ENCODE data around the gene AIF1. TPM values are rescaled to one million over a fixed set of nuclear protein-coding genes. Genes with fewer than 3 reads are reported as not detected.
A peak's percentile ranks its signal among the peaks of the same experiment; 100 is the strongest.

Gene AIF1
- total and polyA plus RNA-seq, 4 experiments from 2014 or later = 5.2 to 11.0 (median 9.1) TPM

DNA sequence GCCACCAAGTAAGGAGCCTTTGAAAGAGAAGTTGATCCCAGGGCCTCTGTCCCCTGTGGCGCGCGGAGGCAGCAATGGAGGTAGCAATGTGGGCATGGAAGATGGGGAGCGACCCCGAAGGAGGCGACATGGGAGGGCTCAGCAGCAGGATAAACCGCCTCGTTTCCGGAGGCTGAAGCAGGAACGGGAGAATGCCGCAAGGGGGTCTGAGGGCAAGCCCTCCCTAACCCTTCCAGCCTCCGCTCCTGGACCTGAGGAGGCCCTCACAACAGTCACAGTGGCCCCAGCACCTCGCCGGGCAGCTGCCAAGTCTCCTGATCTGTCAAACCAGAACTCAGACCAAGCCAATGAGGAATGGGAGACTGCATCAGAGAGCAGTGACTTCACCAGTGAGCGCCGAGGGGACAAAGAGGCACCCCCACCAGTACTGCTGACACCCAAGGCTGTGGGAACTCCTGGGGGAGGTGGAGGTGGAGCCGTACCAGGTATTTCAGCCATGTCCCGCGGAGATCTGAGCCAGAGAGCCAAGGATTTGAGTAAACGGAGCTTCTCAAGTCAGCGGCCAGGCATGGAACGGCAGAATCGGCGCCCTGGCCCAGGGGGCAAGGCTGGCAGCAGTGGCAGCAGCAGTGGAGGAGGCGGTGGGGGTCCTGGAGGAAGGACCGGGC is 17.4 kb downstream of the AIF1 start:
- Histone ChIP-seq H3K4me3 (ENCODE audit: low read length in 2 of 2) (no peak overlapping the region), H3K36me3 (ENCODE audit: insufficient read depth, low read length) (peaks cover 98% of the 10 kb centered on the region), H3K27ac (ENCODE audit: low read depth, low read length) (no peak overlapping the region), H3K4me1 (ENCODE audit: insufficient read depth, low read length) (no peaks in the 10 kb centered on the region), H3K9me3 (ENCODE audit: control insufficient read depth in 1 of 2, low read length in 2 of 2) (no peaks in the 10 kb centered on the region), H3K27me3 (ENCODE audit: insufficient read depth, low read length) (no peaks in the 10 kb centered on the region)
- peaks cover 52 to 94% of the 10 kb centered on the region in 2 donors for H3K36me3 Mint-ChIP-seq
- no peaks in the 10 kb centered on the region for H3K9me3 Mint-ChIP-seq
- CTCF ChIA-PET (ENCODE audit: partially characterized antibody) = no interaction called here
- intact Hi-C loops (cut with micrococcal nuclease) = no loop called here
- H3K27me3 Mint-ChIP-seq = no peaks in the 10 kb centered on the region
- H3K27ac Mint-ChIP-seq = peak overlapping the region in 3 of 7 donors; percentile 23 to 53 (median 27)
- POLR2A ChIA-PET (ENCODE audit: partially characterized antibody) = interaction anchor here (1.5 kb wide), 1 partner anchor 10 kb away, joined by 5 read pairs; no protein-coding TSS in a partner anchor
- H3K4me3 Mint-ChIP-seq = no peak overlapping the region
- H3K4me1 Mint-ChIP-seq = peaks cover 0 to 4% (median 3%) of the 10 kb centered on the region in 4 donors
- no peak for DNase-seq

GRCh38 chr6:31633447-31633846 is 18.4 kb downstream of the AIF1 start:
- no peak for DNase-seq
- no peaks in the 10 kb centered on the region for H3K9me3 ChIP-seq (ENCODE audit: control insufficient read depth in 1 of 2, low read length in 2 of 2)
- H3K4me3 ChIP-seq (ENCODE audit: low read length in 2 of 2) = no peak overlapping the region
- no peaks in the 10 kb centered on the region for H3K9me3 Mint-ChIP-seq
- H3K27ac ChIP-seq (ENCODE audit: low read depth, low read length) = no peak overlapping the region
- H3K27ac Mint-ChIP-seq = peak overlapping the region in 4 of 7 donors; percentile 27 to 79 (median 57)
- no peak overlapping the region for H3K4me3 Mint-ChIP-seq
- POLR2A ChIA-PET (ENCODE audit: partially characterized antibody) = interaction anchor here (0.6 to 1.5 kb wide), 2 partner anchors 10 to 11 kb away, joined by 3 to 5 read pairs; no protein-coding TSS in a partner anchor
- intact Hi-C loops (cut with micrococcal nuclease) = no loop called here
- peaks cover 0 to 4% (median 3%) of the 10 kb centered on the region in 4 donors for H3K4me1 Mint-ChIP-seq
- H3K4me1 ChIP-seq (ENCODE audit: insufficient read depth, low read length) = no peaks in the 10 kb centered on the region
- peaks cover 42 to 90% of the 10 kb centered on the region in 2 donors for H3K36me3 Mint-ChIP-seq
- peaks cover 94% of the 10 kb centered on the region for H3K36me3 ChIP-seq (ENCODE audit: insufficient read depth, low read length)
- CTCF ChIA-PET (ENCODE audit: partially characterized antibody) = interaction anchor here (1.0 to 1.5 kb wide), 2 partner anchors 11 to 35 kb away, joined by 3 read pairs; no protein-coding TSS in a partner anchor
- H3K27me3 Mint-ChIP-seq = no peaks in the 10 kb centered on the region
- no peaks in the 10 kb centered on the region for H3K27me3 ChIP-seq (ENCODE audit: insufficient read depth, low read length)

- H3K9me3 Mint-ChIP-seq = no peaks in the 10 kb centered on the region
- H3K27ac Mint-ChIP-seq = peak overlapping the region in 3 of 7 donors; percentile 9 to 36 (median 20)
- H3K9me3 ChIP-seq (ENCODE audit: control insufficient read depth in 1 of 2, low read length in 2 of 2) = no peaks in the 10 kb centered on the region
- no peaks in the 10 kb centered on the region for H3K27me3 ChIP-seq (ENCODE audit: insufficient read depth, low read length)
- H3K4me1 Mint-ChIP-seq = peaks cover 0 to 4% (median 3%) of the 10 kb centered on the region in 4 donors
- H3K27me3 Mint-ChIP-seq = no peaks in the 10 kb centered on the region
- H3K36me3 Mint-ChIP-seq = peaks cover 42 to 89% of the 10 kb centered on the region in 2 donors
- peaks cover 91% of the 10 kb centered on the region for H3K36me3 ChIP-seq (ENCODE audit: insufficient read depth, low read length)
- POLR2A ChIA-PET (ENCODE audit: partially characterized antibody) = interaction anchor here (0.6 to 1.5 kb wide), 2 partner anchors 9 to 57 kb away, joined by 3 read pairs; no protein-coding TSS in a partner anchor
- no peak overlapping the region for H3K4me3 ChIP-seq (ENCODE audit: low read length in 2 of 2)
- no peak for DNase-seq
- CTCF ChIA-PET (ENCODE audit: partially characterized antibody) = interaction anchor here (1.0 to 1.5 kb wide), 2 partner anchors 11 to 36 kb away, joined by 3 read pairs; no protein-coding TSS in a partner anchor
- no peak overlapping the region for H3K4me3 Mint-ChIP-seq
- no peak overlapping the region for H3K27ac ChIP-seq (ENCODE audit: low read depth, low read length)
- intact Hi-C loops (cut with micrococcal nuclease) = no loop called here
- no peaks in the 10 kb centered on the region for H3K4me1 ChIP-seq (ENCODE audit: insufficient read depth, low read length)
Observed at GRCh38 chr6:31634131-31634530, 19.1 kb downstream of the AIF1 start.

DNA sequence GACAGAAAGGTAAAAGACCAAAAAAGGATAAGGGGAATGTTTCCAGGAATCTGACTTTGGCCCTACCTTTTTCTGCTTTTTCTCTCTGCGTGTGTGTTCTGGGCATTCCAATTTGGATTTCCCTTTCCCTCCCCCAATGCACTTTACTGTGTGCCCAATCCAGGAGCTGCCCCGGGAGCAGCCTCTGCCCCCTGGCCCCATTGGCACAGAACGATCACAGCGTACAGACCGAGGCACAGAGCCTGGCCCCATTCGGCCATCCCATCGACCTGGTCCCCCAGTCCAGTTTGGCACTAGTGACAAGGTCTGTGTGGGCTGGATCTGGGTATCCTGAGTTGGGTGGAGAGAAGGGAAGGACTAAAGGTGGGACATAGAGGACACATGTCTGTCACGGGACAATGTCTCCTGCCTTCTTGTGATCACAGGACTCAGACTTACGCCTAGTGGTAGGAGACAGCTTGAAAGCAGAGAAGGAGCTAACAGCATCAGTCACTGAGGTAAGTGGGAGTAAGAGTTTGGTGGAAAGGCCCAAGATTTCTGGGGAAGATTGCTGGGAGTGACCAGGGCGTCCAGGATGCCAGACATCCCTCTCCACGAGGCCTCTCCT is 20.0 kb downstream of the AIF1 start:
- Mint-ChIP-seq H3K4me3 (no peak overlapping the region), H3K27ac (peak overlapping the region in 4 of 7 donors; percentile 12 to 52 (median 20))
- POLR2A ChIA-PET (ENCODE audit: partially characterized antibody) = interaction anchor here (1.2 to 1.5 kb wide), 2 partner anchors 58 to 228 kb away, joined by 3 read pairs; partner anchors contain the start of gene NEU1

DNA sequence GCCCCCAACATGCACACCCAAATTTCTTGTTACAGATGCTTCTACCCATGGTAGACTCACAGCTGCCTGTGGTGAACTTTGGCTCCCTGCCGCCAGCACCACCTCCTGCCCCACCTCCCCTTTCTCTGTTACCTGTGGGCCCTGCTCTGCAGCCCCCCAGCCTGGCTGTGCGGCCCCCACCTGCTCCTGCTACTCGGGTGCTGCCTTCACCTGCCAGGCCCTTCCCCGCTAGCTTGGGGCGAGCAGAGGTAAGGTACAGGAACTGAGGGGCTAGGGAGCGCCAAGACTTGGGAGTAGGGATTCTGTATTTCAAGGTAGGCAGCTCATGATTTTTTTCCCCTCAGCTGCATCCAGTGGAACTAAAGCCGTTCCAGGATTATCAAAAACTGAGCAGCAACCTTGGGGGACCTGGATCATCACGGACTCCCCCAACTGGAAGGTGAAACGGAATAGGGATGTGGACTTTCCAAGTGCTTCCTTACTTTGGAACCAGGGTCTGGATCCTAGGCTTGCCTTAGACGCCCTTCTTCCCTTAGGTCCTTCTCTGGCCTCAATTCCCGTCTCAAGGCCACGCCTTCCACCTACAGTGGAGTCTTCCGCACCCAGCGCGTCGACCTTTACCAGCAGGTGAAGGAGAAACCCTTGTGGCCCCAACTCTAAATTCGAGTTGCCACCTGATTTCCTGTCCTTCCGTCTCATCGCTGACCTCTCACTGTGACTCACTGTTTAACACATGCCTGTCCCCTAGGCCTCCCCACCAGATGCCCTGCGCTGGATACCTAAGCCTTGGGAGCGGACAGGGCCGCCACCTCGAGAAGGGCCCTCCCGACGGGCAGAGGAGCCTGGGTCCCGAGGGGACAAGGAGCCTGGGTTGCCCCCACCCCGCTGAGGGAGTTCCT is 21.9 kb downstream of the AIF1 start:
- no peak overlapping the region for H3K27ac ChIP-seq (ENCODE audit: low read depth, low read length)
- H3K4me3 ChIP-seq (ENCODE audit: low read length in 2 of 2) = no peak overlapping the region
- CTCF ChIA-PET (ENCODE audit: partially characterized antibody) = no interaction called here
- no peak overlapping the region for H3K4me3 Mint-ChIP-seq
- no peaks in the 10 kb centered on the region for H3K4me1 ChIP-seq (ENCODE audit: insufficient read depth, low read length)
- no peak for DNase-seq
- peaks cover 91% of the 10 kb centered on the region for H3K36me3 ChIP-seq (ENCODE audit: insufficient read depth, low read length)
- no peaks in the 10 kb centered on the region for H3K9me3 ChIP-seq (ENCODE audit: control insufficient read depth in 1 of 2, low read length in 2 of 2)
- H3K27ac Mint-ChIP-seq = peak overlapping the region in 1 of 7 donors; percentile 57
- no peaks in the 10 kb centered on the region for H3K9me3 Mint-ChIP-seq
- no peaks in the 10 kb centered on the region for H3K27me3 ChIP-seq (ENCODE audit: insufficient read depth, low read length)
- intact Hi-C loops (cut with micrococcal nuclease) = no loop called here
- peaks cover 40 to 85% of the 10 kb centered on the region in 2 donors for H3K36me3 Mint-ChIP-seq
- no peaks in the 10 kb centered on the region for H3K27me3 Mint-ChIP-seq
- POLR2A ChIA-PET (ENCODE audit: partially characterized antibody) = interaction anchor here (1.7 to 3.1 kb wide), 2 partner anchors 15 to 28 kb away, joined by 3 to 23 read pairs; partner anchors contain the start of genes BAG6 and GPANK1
- peaks cover 3 to 6% (median 5%) of the 10 kb centered on the region in 4 donors for H3K4me1 Mint-ChIP-seq

More for the DNA sequence above, 20.0 kb downstream of the AIF1 start:
- CTCF ChIA-PET (ENCODE audit: partially characterized antibody) = interaction anchor here (1.2 kb wide), 1 partner anchor 20 kb away, joined by 3 read pairs; the partner anchor contains the start of gene APOM
- Histone ChIP-seq H3K4me3 (ENCODE audit: low read length in 2 of 2) (no peak overlapping the region), H3K27me3 (ENCODE audit: insufficient read depth, low read length) (no peaks in the 10 kb centered on the region), H3K36me3 (ENCODE audit: insufficient read depth, low read length) (peaks cover 91% of the 10 kb centered on the region), H3K4me1 (ENCODE audit: insufficient read depth, low read length) (no peaks in the 10 kb centered on the region), H3K27ac (ENCODE audit: low read depth, low read length) (no peak overlapping the region), H3K9me3 (ENCODE audit: control insufficient read depth in 1 of 2, low read length in 2 of 2) (no peaks in the 10 kb centered on the region)
- H3K4me1 Mint-ChIP-seq = peaks cover 3 to 6% (median 5%) of the 10 kb centered on the region in 4 donors
- DNase-seq = no peak
- intact Hi-C loops (cut with micrococcal nuclease) = no loop called here
- H3K36me3 Mint-ChIP-seq = peaks cover 39 to 86% of the 10 kb centered on the region in 2 donors
- H3K27me3 Mint-ChIP-seq = no peaks in the 10 kb centered on the region
- no peaks in the 10 kb centered on the region for H3K9me3 Mint-ChIP-seq

GRCh38 chr6:31639043-31639442 is 24.0 kb downstream of the AIF1 start:
- peak overlapping the region in 4 of 7 donors; percentile 5 to 75 (median 56) for H3K27ac Mint-ChIP-seq
- no peaks in the 10 kb centered on the region for H3K27me3 Mint-ChIP-seq
- ChIA-PET CTCF (ENCODE audit: partially characterized antibody) (interaction anchor here (0.6 kb wide), 1 partner anchor 12 kb away, joined by 3 read pairs; no protein-coding TSS in a partner anchor), POLR2A (ENCODE audit: partially characterized antibody) (interaction anchor here (0.9 to 3.2 kb wide), 3 partner anchors 13 to 18 kb away, joined by 3 to 23 read pairs (median 14); partner anchors contain the start of genes BAG6 and PRRC2A)
- peaks cover 87% of the 10 kb centered on the region for H3K36me3 ChIP-seq (ENCODE audit: insufficient read depth, low read length)
- H3K9me3 ChIP-seq (ENCODE audit: control insufficient read depth in 1 of 2, low read length in 2 of 2) = no peaks in the 10 kb centered on the region
- no peaks in the 10 kb centered on the region for H3K9me3 Mint-ChIP-seq
- no peak overlapping the region for H3K4me3 ChIP-seq (ENCODE audit: low read length in 2 of 2)
- DNase-seq = no peak
- peak overlapping the region in 1 of 8 donors; percentile 11 for H3K4me3 Mint-ChIP-seq
- peaks cover 0 to 5% (median 3%) of the 10 kb centered on the region in 4 donors for H3K4me1 Mint-ChIP-seq
- H3K27ac ChIP-seq (ENCODE audit: low read depth, low read length) = no peak overlapping the region
- H3K4me1 ChIP-seq (ENCODE audit: insufficient read depth, low read length) = no peaks in the 10 kb centered on the region
- peaks cover 36 to 78% of the 10 kb centered on the region in 2 donors for H3K36me3 Mint-ChIP-seq
- intact Hi-C loops (cut with micrococcal nuclease) = no loop called here
- H3K27me3 ChIP-seq (ENCODE audit: insufficient read depth, low read length) = no peaks in the 10 kb centered on the region
